Mucosa of rectum (tissue), 2 donors: Measurements from ENCODE around the gene BAIAP2.

ENCODE experiments used
- H3K27ac ChIP-seq, 2 donors: one replicate each; pipeline ENCODE4 v1.7.0; 2013; ENCODE audit warnings: inconsistent platforms in 2 of 2, low read depth in 2 of 2, low read length in 2 of 2
- H3K27me3 ChIP-seq, 2 donors: one replicate each; pipeline ENCODE4 v1.7.0; 2013; ENCODE audit warnings: low read length in 2 of 2; ENCODE audit not compliant: control insufficient read depth in 2 of 2, insufficient read depth in 2 of 2
- H3K36me3 ChIP-seq, 2 donors: one replicate each; pipeline ENCODE4 v1.7.0; 2013; ENCODE audit warnings: low read length in 2 of 2; ENCODE audit not compliant: control insufficient read depth in 2 of 2, insufficient read depth in 2 of 2
- H3K4me1 ChIP-seq, 2 donors: one replicate each; pipeline ENCODE4 v1.7.0; 2013; ENCODE audit warnings: low read length in 2 of 2, mild to moderate bottlenecking in 1 of 2; ENCODE audit not compliant: control insufficient read depth in 2 of 2, insufficient read depth in 2 of 2
- H3K4me3 ChIP-seq, 2 donors: one replicate each; pipeline ENCODE4 v1.7.0; 2013; ENCODE audit warnings: low read length in 2 of 2
- H3K9ac ChIP-seq, 2 donors: one replicate each; pipeline ENCODE4 v1.7.0; 2013; ENCODE audit warnings: low read length in 2 of 2, low read depth in 1 of 2, mild to moderate bottlenecking in 1 of 2
- H3K9me3 ChIP-seq, 2 donors: one replicate each; pipeline ENCODE4 v1.7.0; 2013; ENCODE audit warnings: low read length in 2 of 2; ENCODE audit not compliant: control insufficient read depth in 2 of 2
- donor health status: healthy.
- donor health status: Normal muscosa, but diverticular disease.

Gene BAIAP2

DNA sequence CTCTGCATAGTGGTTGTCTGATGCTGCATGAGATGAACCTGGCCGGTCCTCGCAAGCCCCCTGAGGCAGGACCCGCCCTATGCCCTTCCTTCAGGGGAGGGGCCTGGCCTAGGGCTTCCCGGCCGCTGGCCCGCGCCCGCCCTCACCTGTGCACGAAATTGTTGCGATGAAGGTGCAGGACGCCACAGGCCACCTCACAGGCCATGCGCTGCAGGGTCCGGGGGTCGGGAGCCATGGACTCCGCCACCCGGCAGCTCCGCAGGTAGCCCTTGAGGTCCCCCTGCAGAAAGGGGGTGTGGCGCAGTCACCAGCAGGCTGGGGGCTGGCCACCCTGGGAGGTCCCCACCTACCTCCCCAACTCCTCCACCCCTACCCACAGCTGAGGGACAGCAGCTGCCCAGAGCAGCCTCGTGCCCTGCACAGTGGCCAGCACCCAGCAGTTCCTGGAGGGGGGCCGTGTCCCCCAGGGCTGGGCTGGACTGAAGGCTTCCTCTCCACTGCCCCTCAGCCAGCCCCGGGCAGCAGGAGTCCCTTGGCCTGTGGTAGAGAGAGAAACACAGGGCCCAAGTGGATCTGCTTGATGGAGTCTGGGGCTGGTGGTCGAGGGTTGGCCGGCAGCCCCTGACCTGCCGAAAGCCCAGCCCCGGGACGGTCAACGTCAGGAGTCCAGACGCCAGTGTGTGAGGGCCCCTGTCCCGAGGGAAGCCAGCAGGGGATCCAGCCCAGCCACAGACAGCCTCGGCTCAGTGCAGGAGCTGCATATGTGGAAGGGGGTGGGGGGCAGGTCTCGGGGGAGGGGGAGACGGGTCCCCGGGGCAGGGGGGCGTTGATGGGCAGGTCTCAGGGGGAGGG is 91.6 kb downstream of the BAIAP2 start:
- no peaks in the 10 kb centered on the region for H3K36me3 ChIP-seq
- H3K9ac ChIP-seq: no peak overlapping the region
- H3K4me1 ChIP-seq: peaks cover 0 to 4% of the 10 kb centered on the region in 2 donors
- no peaks in the 10 kb centered on the region for H3K9me3 ChIP-seq
- H3K27me3 ChIP-seq: no peaks in the 10 kb centered on the region
- no peak overlapping the region for H3K27ac ChIP-seq
- no peak overlapping the region for H3K4me3 ChIP-seq

- H3K4me3 ChIP-seq: no peak overlapping the region
- H3K4me1 ChIP-seq: peaks cover under 1 to 10% of the 10 kb centered on the region in 2 donors
- no peak overlapping the region for H3K27ac ChIP-seq
- no peaks in the 10 kb centered on the region for H3K36me3 ChIP-seq
- no peak overlapping the region for H3K9ac ChIP-seq
- H3K9me3 ChIP-seq: no peaks in the 10 kb centered on the region
- H3K27me3 ChIP-seq: no peaks in the 10 kb centered on the region
Measured at GRCh38 chr17:81127133-81127455, 92.1 kb downstream of the BAIAP2 start.

GRCh38 chr17:81127526-81128177 is 92.7 kb downstream of the BAIAP2 start:
- no peak overlapping the region for H3K9ac ChIP-seq
- no peaks in the 10 kb centered on the region for H3K27me3 ChIP-seq
- H3K36me3 ChIP-seq: no peaks in the 10 kb centered on the region
- H3K4me1 ChIP-seq: peaks cover 2 to 15% of the 10 kb centered on the region in 2 donors
- H3K4me3 ChIP-seq: no peak overlapping the region
- H3K9me3 ChIP-seq: no peaks in the 10 kb centered on the region
- no peak overlapping the region for H3K27ac ChIP-seq

- H3K4me1 ChIP-seq: peaks cover 2 to 20% of the 10 kb centered on the region in 2 donors
- no peak overlapping the region for H3K27ac ChIP-seq
- no peak overlapping the region for H3K4me3 ChIP-seq
- H3K36me3 ChIP-seq: no peaks in the 10 kb centered on the region
- no peak overlapping the region for H3K9ac ChIP-seq
- H3K9me3 ChIP-seq: no peaks in the 10 kb centered on the region
- no peaks in the 10 kb centered on the region for H3K27me3 ChIP-seq
Measured at GRCh38 chr17:81128338-81128737, 93.4 kb downstream of the BAIAP2 start.

DNA sequence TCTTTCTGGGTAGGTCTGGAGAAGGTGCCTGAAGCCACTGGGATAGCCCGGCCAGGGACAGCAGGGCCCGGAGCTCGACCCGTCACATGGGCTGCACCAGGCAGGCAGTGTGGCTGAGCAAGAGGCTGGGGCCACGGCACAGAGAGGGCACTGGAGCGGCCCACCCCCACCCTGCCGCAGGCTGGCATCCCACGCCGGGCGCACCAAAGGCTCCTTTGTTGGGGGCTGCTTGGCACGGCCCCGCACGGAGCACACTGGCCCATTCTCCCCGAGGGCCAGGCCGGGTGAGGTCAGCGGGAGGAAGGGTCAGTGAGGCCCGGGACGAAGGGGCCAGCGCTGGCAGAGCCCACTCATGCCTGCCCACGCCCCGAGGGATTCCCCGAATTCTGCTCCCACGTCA is 93.8 kb downstream of the BAIAP2 start:
- Histone ChIP-seq H3K4me1 (peaks cover 2 to 20% of the 10 kb centered on the region in 2 donors), H3K27ac (no peak overlapping the region), H3K9me3 (no peaks in the 10 kb centered on the region), H3K9ac (no peak overlapping the region), H3K36me3 (no peaks in the 10 kb centered on the region), H3K4me3 (no peak overlapping the region), H3K27me3 (no peaks in the 10 kb centered on the region)

- H3K4me1 ChIP-seq: peaks cover 2 to 20% of the 10 kb centered on the region in 2 donors
- peak overlapping the region in 1 of 2 donors; percentile 4 for H3K27ac ChIP-seq
- no peak overlapping the region for H3K4me3 ChIP-seq
- H3K36me3 ChIP-seq: no peaks in the 10 kb centered on the region
- H3K27me3 ChIP-seq: no peaks in the 10 kb centered on the region
- no peak overlapping the region for H3K9ac ChIP-seq
- no peaks in the 10 kb centered on the region for H3K9me3 ChIP-seq
Measured at GRCh38 chr17:81129289-81129688, 94.3 kb downstream of the BAIAP2 start.

DNA sequence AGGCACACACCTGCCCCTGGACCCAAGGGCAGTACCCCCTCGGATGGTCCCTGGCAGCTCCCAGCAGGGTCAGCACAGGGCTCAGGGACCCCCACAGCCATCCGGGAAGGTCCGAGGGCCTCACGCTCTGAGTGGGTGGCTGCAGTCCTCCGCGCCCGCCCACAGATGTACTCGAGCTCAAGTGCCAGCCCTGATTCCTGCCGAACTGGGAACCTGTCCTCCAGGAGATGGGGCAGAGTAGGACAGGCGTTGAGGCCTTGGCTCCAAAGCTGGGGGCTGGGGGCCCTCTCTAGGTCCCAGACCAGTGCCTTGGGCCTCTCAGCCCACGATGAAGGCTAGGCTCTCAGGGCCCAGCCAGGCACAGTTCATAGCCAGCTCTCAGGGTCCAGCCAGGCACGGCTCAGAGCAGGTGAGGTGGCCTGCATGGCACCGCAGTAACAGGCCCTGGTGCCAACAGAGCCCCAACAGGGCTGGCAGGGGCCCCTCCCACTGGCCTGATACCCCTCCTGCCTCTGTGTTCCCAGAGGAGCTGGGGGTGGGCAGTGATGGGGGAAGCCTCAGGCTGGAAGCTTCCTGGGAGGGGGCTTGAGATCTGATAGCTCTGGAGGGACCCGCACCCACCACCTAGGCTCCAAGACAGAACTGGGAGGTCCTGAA is 94.9 kb downstream of the BAIAP2 start:
- Histone ChIP-seq H3K9me3 (no peaks in the 10 kb centered on the region), H3K27me3 (no peaks in the 10 kb centered on the region), H3K4me3 (no peak overlapping the region), H3K27ac (no peak overlapping the region), H3K9ac (no peak overlapping the region), H3K4me1 (peaks cover 2 to 20% of the 10 kb centered on the region in 2 donors), H3K36me3 (no peaks in the 10 kb centered on the region)

GRCh38 chr17:81130385-81131361 is 95.7 kb downstream of the BAIAP2 start:
- H3K4me1 ChIP-seq: peaks cover 2 to 22% of the 10 kb centered on the region in 2 donors
- H3K9ac ChIP-seq: peak overlapping the region in 1 of 2 donors; percentile 72
- H3K27ac ChIP-seq: peak overlapping the region; percentile 16 to 62
- peak overlapping the region in 1 of 2 donors; percentile 58 for H3K4me3 ChIP-seq
- no peaks in the 10 kb centered on the region for H3K27me3 ChIP-seq
- H3K9me3 ChIP-seq: no peaks in the 10 kb centered on the region
- H3K36me3 ChIP-seq: no peaks in the 10 kb centered on the region

GRCh38 chr17:81131486-81132196 is 96.7 kb downstream of the BAIAP2 start:
- H3K27ac ChIP-seq: peak overlapping the region; percentile 32 to 62
- H3K36me3 ChIP-seq: no peaks in the 10 kb centered on the region
- H3K4me3 ChIP-seq: peak overlapping the region in 1 of 2 donors; percentile 58
- peak overlapping the region in 1 of 2 donors; percentile 72 for H3K9ac ChIP-seq
- H3K9me3 ChIP-seq: no peaks in the 10 kb centered on the region
- peaks cover 2 to 25% of the 10 kb centered on the region in 2 donors for H3K4me1 ChIP-seq
- no peaks in the 10 kb centered on the region for H3K27me3 ChIP-seq
